ENCODE results near the gene LRRC8D.

DNA sequence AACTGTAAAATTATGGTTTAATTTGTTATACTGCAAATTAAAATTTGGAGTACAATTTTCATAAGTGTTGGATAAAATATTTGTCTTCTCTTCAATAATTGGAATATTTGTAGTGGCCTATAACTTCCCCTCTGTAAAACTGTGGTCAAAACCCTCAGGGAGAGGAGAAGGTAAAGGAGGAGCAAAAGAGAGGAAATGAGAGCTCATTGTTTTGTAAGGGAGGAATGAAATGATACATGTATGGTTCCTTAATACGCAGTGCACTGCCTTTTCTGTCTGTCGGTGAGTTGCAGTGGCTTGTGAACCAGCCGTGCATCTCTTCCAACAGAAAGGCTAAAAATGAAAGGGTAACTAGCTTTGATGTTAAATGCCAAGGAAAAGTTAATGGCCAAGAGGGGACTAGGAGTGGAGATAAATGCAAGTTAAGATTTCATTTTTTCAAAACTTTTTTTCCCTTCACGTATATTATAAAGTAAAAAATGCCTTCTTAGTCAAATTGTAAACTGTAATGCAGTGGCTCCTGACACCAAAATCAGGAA, 26.4 kb downstream of the LRRC8D start:
- TF ChIP-seq CTCF (IDR thresholded peaks at IDR 0.05) (no peak), POLR2AphosphoS5 (IDR thresholded peaks at IDR 0.05) (no peak)

All from breast epithelium (tissue), 3 donors.